GM23338 (cell line): ENCODE data around the gene FHIT. TPM values are rescaled to one million over a fixed set of nuclear protein-coding genes. Genes with fewer than 3 reads are reported as not detected.

Experiments used
- ATAC-seq: fragments of 200-7000 bp; cut with Tn5 transposase; 3 replicates; pipeline ENCODE4 v1.9.1; 2020
- DNase-seq: peaks from one replicate; pipeline ENCODE4 v3.0.0-alpha.2; 2015; ENCODE audit warnings: low spot score
- H2AFZ ChIP-seq: fragments of 200-600 bp; sonication (generic); 2 replicates; pipeline ENCODE4 v1.8.0; 2016; ENCODE audit warnings: antibody characterized with exemption, mild to moderate bottlenecking, moderate library complexity
- H3F3A ChIP-seq: fragments of 200-600 bp; sonication (generic); replicated peaks from 2 replicates; pipeline ENCODE4 v1.8.0; 2017; ENCODE audit warnings: antibody characterized with exemption, mixed run types, low read depth
- H3K27ac ChIP-seq: fragments of 200-600 bp; sonication (generic); 2 replicates; pipeline ENCODE4 v1.6.1; 2016; ENCODE audit warnings: low read depth
- H3K27me3 ChIP-seq: fragments of 200-600 bp; sonication (generic); 2 replicates; pipeline ENCODE4 v1.8.0; 2016; ENCODE audit warnings: mild to moderate bottlenecking, mixed run types, moderate library complexity; ENCODE audit not compliant: insufficient read depth
- H3K36me3 ChIP-seq: fragments of 200-600 bp; sonication (generic); 2 replicates; pipeline ENCODE4 v1.8.0; 2016; ENCODE audit warnings: mild to moderate bottlenecking; ENCODE audit not compliant: insufficient read depth
- H3K4me1 ChIP-seq: fragments of 200-600 bp; sonication (generic); 2 replicates; pipeline ENCODE4 v1.8.0; 2016; ENCODE audit warnings: mild to moderate bottlenecking, moderate library complexity; ENCODE audit not compliant: insufficient read depth
- H3K4me2 ChIP-seq: fragments of 200-600 bp; sonication (generic); 2 replicates; pipeline ENCODE4 v1.7.1; 2017; ENCODE audit warnings: mixed run types
- H3K4me3 ChIP-seq: fragments of 200-600 bp; sonication (generic); 2 replicates; pipeline ENCODE4 v1.6.1; 2016; ENCODE audit warnings: mixed run types
- H3K79me2 ChIP-seq: fragments of 200-600 bp; sonication (generic); replicated peaks from 2 replicates; pipeline ENCODE4 v1.8.0; 2017; ENCODE audit warnings: mild to moderate bottlenecking; ENCODE audit not compliant: insufficient read depth
- H3K9me2 ChIP-seq: fragments of 200-600 bp; sonication (generic); 2 replicates; pipeline ENCODE4 v1.8.0; 2017; ENCODE audit not compliant: insufficient read depth
- H4K20me1 ChIP-seq: fragments of 200-600 bp; sonication (generic); replicated peaks from 2 replicates; pipeline ENCODE4 v1.8.0; 2017; ENCODE audit warnings: mild to moderate bottlenecking; ENCODE audit not compliant: insufficient read depth
- H3K27ac Mint-ChIP-seq: 2 replicates; pipeline ENCODE4 v1.8.0; 2020; ENCODE audit warnings: inconsistent platforms, mild to moderate bottlenecking, moderate library complexity, mixed read lengths
- H3K27me3 Mint-ChIP-seq: 3 replicates; pipeline ENCODE4 v1.8.0; 2022; ENCODE audit warnings: low read depth, mild to moderate bottlenecking, moderate library complexity, mixed read lengths, inconsistent platforms; ENCODE audit not compliant: insufficient read depth, poor library complexity
- H3K36me3 Mint-ChIP-seq: 3 replicates; pipeline ENCODE4 v1.8.0; 2021; ENCODE audit warnings: low read depth, mild to moderate bottlenecking, inconsistent platforms, moderate library complexity, mixed read lengths
- H3K4me1 Mint-ChIP-seq: 3 replicates; pipeline ENCODE4 v1.8.0; 2020; ENCODE audit warnings: mild to moderate bottlenecking, inconsistent platforms, mixed read lengths
- H3K4me3 Mint-ChIP-seq: 3 replicates; pipeline ENCODE4 v1.8.0; 2021; ENCODE audit warnings: moderate library complexity, mild to moderate bottlenecking, inconsistent platforms, mixed read lengths
- H3K9me3 Mint-ChIP-seq: 3 replicates; pipeline ENCODE4 v1.8.0; 2020; ENCODE audit warnings: moderate library complexity, mild to moderate bottlenecking, inconsistent platforms, mixed read lengths
- CREB1 ChIP-seq: fragments of 250-450 bp; sonication (Bioruptor Pico); IDR thresholded peaks from 2 replicates; pipeline ENCODE4 v1.5.0; 2020; ENCODE audit warnings: low read depth, mild to moderate bottlenecking, moderate library complexity
- EZH2 ChIP-seq: fragments of 200-600 bp; sonication (generic); IDR thresholded peaks from one replicate; pipeline ENCODE4 v1.8.0; 2017; ENCODE audit warnings: antibody characterized with exemption, mild to moderate bottlenecking, low read depth; ENCODE audit not compliant: unreplicated experiment
- EZH2phosphoT487 ChIP-seq: fragments of 200-600 bp; sonication (generic); IDR thresholded peaks from one replicate; pipeline ENCODE4 v1.8.1; 2018; ENCODE audit warnings: antibody characterized with exemption; ENCODE audit not compliant: unreplicated experiment
- JUNB ChIP-seq: IDR thresholded peaks from one replicate; pipeline ENCODE4 v1.6.1; 2016; ENCODE audit warnings: antibody characterized with exemption; ENCODE audit not compliant: unreplicated experiment
- NANOG ChIP-seq: IDR thresholded peaks from 2 replicates; pipeline ENCODE4 v1.6.1; 2016; ENCODE audit warnings: antibody characterized with exemption, borderline replicate concordance
- POLR2AphosphoS5 ChIP-seq: IDR thresholded peaks from 2 replicates; pipeline ENCODE4 v1.6.1; 2016; ENCODE audit warnings: antibody characterized with exemption, low read depth
- REST ChIP-seq: IDR thresholded peaks from one replicate; pipeline ENCODE4 v1.6.1; 2018; ENCODE audit warnings: antibody characterized with exemption; ENCODE audit not compliant: unreplicated experiment
- STAT1 ChIP-seq: IDR thresholded peaks from one replicate; pipeline ENCODE4 v1.6.1; 2016; ENCODE audit warnings: antibody characterized with exemption; ENCODE audit not compliant: unreplicated experiment
- ZNF331 ChIP-seq: fragments of 250-450 bp; sonication (Bioruptor Pico); IDR thresholded peaks from 2 replicates; pipeline ENCODE4 v1.5.0; 2020; ENCODE audit warnings: low read depth, mild to moderate bottlenecking, moderate library complexity
- ZNF462 ChIP-seq: fragments of 250-450 bp; sonication (Bioruptor Pico); IDR thresholded peaks from 2 replicates; pipeline ENCODE4 v1.5.0; 2020; ENCODE audit warnings: mild to moderate bottlenecking, moderate library complexity
- polyA plus RNA-seq: library from polyadenylated mRNA; unstranded; fragments of >200 nt; fragmentation: Nextera tagmentation; extraction: Ambion mirVana; gene quantifications from 2 replicates; pipeline ENCODE4 v1.2.1, GENCODE V29; 2016
- total RNA-seq: library from RNA; depleted of rRNA; stranded (reverse); fragments of >200 nt; shearing (Covaris generic); gene quantifications from 2 replicates; pipeline ENCODE4 v1.2.3, GENCODE V29; 2014
- TF ChIP-seq, protein P1 (sequence below): IDR thresholded peaks from 2 replicates; pipeline ENCODE4 v1.6.1; 2016; ENCODE audit warnings: antibody characterized with exemption

The FHIT gene
- total and polyA plus RNA-seq, 2 experiments from 2014 or later = 3.0 to 8.3 TPM

DNA sequence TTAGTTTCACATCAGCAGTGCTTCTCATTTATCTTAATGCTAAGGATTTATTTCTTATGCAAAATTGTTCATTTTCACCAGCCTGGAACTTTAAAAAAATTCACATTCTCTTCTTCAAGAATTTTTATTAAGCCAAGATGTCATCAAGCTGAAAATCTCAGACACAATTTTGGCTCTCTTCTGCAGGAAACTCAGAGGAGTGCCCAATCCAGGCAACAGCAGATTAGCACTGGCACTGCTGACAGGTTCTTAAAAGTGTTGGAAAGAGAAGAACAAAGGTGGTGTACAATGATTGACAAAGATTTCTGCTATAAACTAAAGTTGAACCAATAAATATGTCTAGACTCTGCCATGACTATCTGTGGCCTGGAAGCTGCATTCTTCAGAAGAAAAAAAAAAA lies 479.5 kb downstream of the FHIT start:
- Histone ChIP-seq H3K4me3 (no peak overlapping the region), H3K4me1 (peaks cover 37% of the 10 kb centered on the region)
- H3K36me3 Mint-ChIP-seq = peaks cover 41% of the 10 kb centered on the region

GRCh38 chr3:60770532-60770931 lies 480.7 kb downstream of the FHIT start:
- Mint-ChIP-seq H3K27ac (peak overlapping the region; percentile 5; the same call in 1 of the 2 replicates), H3K4me3 (no peak overlapping the region), H3K27me3 (peaks cover 3% of the 10 kb centered on the region), H3K4me1 (peaks cover 41% of the 10 kb centered on the region), H3K9me3 (peaks cover 21% of the 10 kb centered on the region), H3K36me3 (peaks cover 29% of the 10 kb centered on the region)
- Histone ChIP-seq H2AFZ (no peak overlapping the region), H3K4me2 (peak overlapping the region; percentile 54; the same call in 1 of the 2 replicates), H3F3A (no peaks in the 10 kb centered on the region), H4K20me1 (no peaks in the 10 kb centered on the region), H3K4me1 (peaks cover 37% of the 10 kb centered on the region), H3K27ac (peak overlapping the region; percentile 82), H3K27me3 (no peaks in the 10 kb centered on the region), H3K79me2 (no peaks in the 10 kb centered on the region), H3K4me3 (no peak overlapping the region), H3K9me2 (peaks cover 11% of the 10 kb centered on the region; the same call in 1 of the 2 replicates), H3K36me3 (peaks cover 5% of the 10 kb centered on the region)
- ATAC-seq (no peak), DNase-seq (peak; percentile 33)
- TF ChIP-seq REST = no peak
- no peak for TF ChIP-seq CREB1 (CRISPR knock-in tag)
- no peak for TF ChIP-seq ZNF462 (CRISPR knock-in tag)
- no peak for TF ChIP-seq ZNF331 (CRISPR knock-in tag)
- TF ChIP-seq EZH2phosphoT487 = no peak
- no peak for TF ChIP-seq NANOG
- no peak for TF ChIP-seq EZH2

More for the DNA sequence above, 479.5 kb downstream of the FHIT start:
- H3K27ac Mint-ChIP-seq = no peak overlapping the region
- H3K79me2 ChIP-seq = no peaks in the 10 kb centered on the region
- DNase-seq (no peak), ATAC-seq (no peak)
- TF ChIP-seq STAT1 (no peak), POLR2AphosphoS5 (no peak), JUNB (no peak), ZNF331 (CRISPR knock-in tag) (no peak)
- TF ChIP-seq, protein P1, sequence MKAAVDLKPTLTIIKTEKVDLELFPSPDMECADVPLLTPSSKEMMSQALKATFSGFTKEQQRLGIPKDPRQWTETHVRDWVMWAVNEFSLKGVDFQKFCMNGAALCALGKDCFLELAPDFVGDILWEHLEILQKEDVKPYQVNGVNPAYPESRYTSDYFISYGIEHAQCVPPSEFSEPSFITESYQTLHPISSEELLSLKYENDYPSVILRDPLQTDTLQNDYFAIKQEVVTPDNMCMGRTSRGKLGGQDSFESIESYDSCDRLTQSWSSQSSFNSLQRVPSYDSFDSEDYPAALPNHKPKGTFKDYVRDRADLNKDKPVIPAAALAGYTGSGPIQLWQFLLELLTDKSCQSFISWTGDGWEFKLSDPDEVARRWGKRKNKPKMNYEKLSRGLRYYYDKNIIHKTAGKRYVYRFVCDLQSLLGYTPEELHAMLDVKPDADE = no peak
- H3K27ac ChIP-seq = peak overlapping the region; percentile 82
- H3F3A ChIP-seq = no peaks in the 10 kb centered on the region
- no peak overlapping the region for H2AFZ ChIP-seq
- H3K36me3 ChIP-seq = peaks cover 15% of the 10 kb centered on the region
- no peaks in the 10 kb centered on the region for H4K20me1 ChIP-seq
- peaks cover 11% of the 10 kb centered on the region; the same call in 1 of the 2 replicates for H3K9me2 ChIP-seq
- peaks cover 33% of the 10 kb centered on the region for H3K9me3 Mint-ChIP-seq
- H3K4me2 ChIP-seq = peak overlapping the region; percentile 54
- no peaks in the 10 kb centered on the region for H3K27me3 ChIP-seq
- peaks cover 3% of the 10 kb centered on the region for H3K27me3 Mint-ChIP-seq
- no peak overlapping the region for H3K4me3 Mint-ChIP-seq
- H3K4me1 Mint-ChIP-seq = peaks cover 41% of the 10 kb centered on the region
